K562 (cell line): ENCODE data around the gene TPM4. TPM values are rescaled to one million over a fixed set of nuclear protein-coding genes. Genes with fewer than 3 reads are reported as not detected.
A peak's percentile ranks its signal among the peaks of the same experiment; 100 is the strongest.

Experiments used
- E2F3 ChIP-seq: fragments of 250-450 bp; sonication (Bioruptor Pico); IDR thresholded peaks from 2 replicates; pipeline ENCODE4 v1.4.0; 2020; ENCODE audit warnings: mild to moderate bottlenecking
- FOSL1 ChIP-seq: fragments of 200-800 bp; sonication (Bioruptor generic); conservative IDR thresholded peaks from 2 replicates; pipeline ENCODE4 v1.6.1; 2016; ENCODE audit warnings: missing genetic modification characterization, missing compliant biosample characterization
- JUN ChIP-seq, 2 experiments: sonication (generic) in 1 of 2; formaldehyde crosslinking in 1 of 2; IDR thresholded peaks; 2 replicates each; pipeline versions ENCODE4 v1.6.1 to v1.8.0; 2012 to 2022; ENCODE audit warnings: borderline replicate concordance in 2 of 2, mild to moderate bottlenecking in 2 of 2, improper control_type of control experiment in 1 of 2, low read depth in 1 of 2, low read length in 1 of 2, missing genetic modification reagents in 1 of 2
- KDM2B ChIP-seq: fragments of 250-450 bp; sonication (Bioruptor Pico); IDR thresholded peaks from 2 replicates; pipeline ENCODE4 v1.8.0; 2021; ENCODE audit warnings: mild to moderate bottlenecking, moderate library complexity
- POLR2B ChIP-seq: fragments of 450-650 bp; IDR thresholded peaks from 2 replicates; pipeline ENCODE4 v1.6.1; 2018; ENCODE audit warnings: low read depth; ENCODE audit not compliant: partially characterized antibody
- SLC30A9 ChIP-seq: fragments of 250-450 bp; sonication (Bioruptor Pico); IDR thresholded peaks from 2 replicates; pipeline ENCODE4 v1.8.0; 2022; ENCODE audit warnings: mild to moderate bottlenecking, moderate library complexity
- SNRNP70 ChIP-seq: fragments of 200-400 bp; formaldehyde crosslinking; optimal IDR thresholded peaks from 2 replicates; pipeline ENCODE3; 2017; ENCODE audit warnings: low read depth, low read length
- SUPT5H ChIP-seq: fragments of 450-650 bp; IDR thresholded peaks from 2 replicates; pipeline ENCODE4 v1.6.1; 2016
- TAF7 ChIP-seq: fragments of 450-650 bp; IDR thresholded peaks from 2 replicates; pipeline ENCODE4 v1.6.1; 2016; ENCODE audit warnings: missing genetic modification characterization, missing compliant biosample characterization
- ZNF3 ChIP-seq: fragments of 250-450 bp; sonication (Bioruptor Pico); IDR thresholded peaks from 2 replicates; pipeline ENCODE4 v1.5.0; 2021; ENCODE audit warnings: mild to moderate bottlenecking, moderate library complexity
- ZNF347 ChIP-seq: fragments of 450-650 bp; formaldehyde crosslinking; IDR thresholded peaks from 2 replicates; pipeline ENCODE4 v1.4.0; 2020; ENCODE audit warnings: low read depth, mild to moderate bottlenecking, moderate library complexity
- ZNF592 ChIP-seq: fragments of 450-650 bp; IDR thresholded peaks from 2 replicates; pipeline ENCODE4 v1.6.1; 2017; ENCODE audit warnings: antibody characterized with exemption, mild to moderate bottlenecking
- polyA plus RNA-seq, 8 experiments: library from polyadenylated mRNA; depleted of rRNA in 4 of 8; stranded (reverse) in 5 of 8; unstranded in 3 of 8; fragments of >200 nt; fragmentation: Nextera tagmentation in 2 of 8; fragmentation: Illumina TruSeq in 1 of 8; extraction: Ambion mirVana in 2 of 8; extraction: Trizol in 1 of 8; gene quantifications; 2 replicates each; pipeline versions ENCODE4 v1.2.1 to v1.2.3, GENCODE V29; 2011 to 2014; ENCODE audit warnings: inconsistent platforms in 1 of 8, missing spikeins in 1 of 8
- total RNA-seq, 7 experiments: library from RNA; depleted of rRNA in 6 of 7; stranded (reverse); fragments of >200 nt in 6 of 7; fragmentation: Illumina TruSeq in 2 of 7; extraction: Trizol in 2 of 7; gene quantifications; 2 replicates each; pipeline versions ENCODE4 v1.2.1 to v1.2.3, GENCODE V29; 2011 to 2021; ENCODE audit warnings: low replicate concordance in 1 of 7
- TF ChIP-seq, protein P1 (sequence below): sonication (generic); formaldehyde crosslinking; IDR thresholded peaks from 2 replicates; pipeline ENCODE4 v1.8.0; 2022; ENCODE audit warnings: mild to moderate bottlenecking, missing genetic modification reagents
- TF ChIP-seq, protein P2 (sequence below), 3 experiments: fragments of 200-800 bp in 1 of 3; sonication (Bioruptor generic) in 1 of 3; sonication (generic) in 1 of 3; formaldehyde crosslinking in 1 of 3; IDR thresholded peaks; 2 replicates each; pipeline versions ENCODE4 v1.6.1 to v1.8.0; 2016 to 2022; ENCODE audit warnings: mild to moderate bottlenecking in 2 of 3, missing compliant biosample characterization in 2 of 3, missing genetic modification characterization in 2 of 3, missing genetic modification reagents in 1 of 3
- TF ChIP-seq, protein P3 (sequence below): fragments of 250-450 bp; sonication (Bioruptor Pico); IDR thresholded peaks from 2 replicates; pipeline ENCODE4 v1.4.0; 2020; ENCODE audit warnings: mild to moderate bottlenecking, moderate library complexity

TPM4 gene
- total and polyA plus RNA-seq, 9 of the 15 experiments (the other 6 are each of a cell fraction or from before 2014, with no cell fraction given), result 28.1 to 111 (median 77.4) TPM

GRCh38 chr19:16111909-16112752, 35.8 kb downstream of the TPM4 start (continued):
- TF ChIP-seq, protein P1, sequence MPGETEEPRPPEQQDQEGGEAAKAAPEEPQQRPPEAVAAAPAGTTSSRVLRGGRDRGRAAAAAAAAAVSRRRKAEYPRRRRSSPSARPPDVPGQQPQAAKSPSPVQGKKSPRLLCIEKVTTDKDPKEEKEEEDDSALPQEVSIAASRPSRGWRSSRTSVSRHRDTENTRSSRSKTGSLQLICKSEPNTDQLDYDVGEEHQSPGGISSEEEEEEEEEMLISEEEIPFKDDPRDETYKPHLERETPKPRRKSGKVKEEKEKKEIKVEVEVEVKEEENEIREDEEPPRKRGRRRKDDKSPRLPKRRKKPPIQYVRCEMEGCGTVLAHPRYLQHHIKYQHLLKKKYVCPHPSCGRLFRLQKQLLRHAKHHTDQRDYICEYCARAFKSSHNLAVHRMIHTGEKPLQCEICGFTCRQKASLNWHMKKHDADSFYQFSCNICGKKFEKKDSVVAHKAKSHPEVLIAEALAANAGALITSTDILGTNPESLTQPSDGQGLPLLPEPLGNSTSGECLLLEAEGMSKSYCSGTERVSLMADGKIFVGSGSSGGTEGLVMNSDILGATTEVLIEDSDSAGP (CRISPR knock-in tag), result no peak
- TF ChIP-seq POLR2B, result peak; percentile 59
- peak; percentile 92 for TF ChIP-seq TAF7 (tag)
- no peak for TF ChIP-seq ZNF592
- TF ChIP-seq SNRNP70, result no peak
- TF ChIP-seq E2F3 (CRISPR knock-in tag), result no peak
- peak; percentile 27; the same call in 1 of the 2 replicates for TF ChIP-seq FOSL1
- no peak for TF ChIP-seq KDM2B (CRISPR knock-in tag)
- no peak for TF ChIP-seq JUN (IDR thresholded peaks at IDR 0.05; ENCODE audit: borderline replicate concordance, low read depth, low read length)
- TF ChIP-seq JUN (CRISPR knock-in tag; IDR thresholded peaks at IDR 0.05; ENCODE audit: borderline replicate concordance), result no peak
- TF ChIP-seq ZNF3 (CRISPR knock-in tag), result no peak
- TF ChIP-seq, protein P2, sequence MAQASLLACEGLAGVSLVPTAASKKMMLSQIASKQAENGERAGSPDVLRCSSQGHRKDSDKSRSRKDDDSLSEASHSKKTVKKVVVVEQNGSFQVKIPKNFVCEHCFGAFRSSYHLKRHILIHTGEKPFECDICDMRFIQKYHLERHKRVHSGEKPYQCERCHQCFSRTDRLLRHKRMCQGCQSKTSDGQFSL (CRISPR knock-in tag; IDR thresholded peaks at IDR 0.05), result peak; percentile 95
- TF ChIP-seq, protein P2 (tag; IDR thresholded peaks at IDR 0.05), result peak in 1 of 2 experiments; percentile 77; a peak in 2 of 4 replicates
- TF ChIP-seq ZNF347, result no peak
- no peak for TF ChIP-seq SLC30A9
- TF ChIP-seq SUPT5H, result peak; percentile 63
- TF ChIP-seq, protein P3, sequence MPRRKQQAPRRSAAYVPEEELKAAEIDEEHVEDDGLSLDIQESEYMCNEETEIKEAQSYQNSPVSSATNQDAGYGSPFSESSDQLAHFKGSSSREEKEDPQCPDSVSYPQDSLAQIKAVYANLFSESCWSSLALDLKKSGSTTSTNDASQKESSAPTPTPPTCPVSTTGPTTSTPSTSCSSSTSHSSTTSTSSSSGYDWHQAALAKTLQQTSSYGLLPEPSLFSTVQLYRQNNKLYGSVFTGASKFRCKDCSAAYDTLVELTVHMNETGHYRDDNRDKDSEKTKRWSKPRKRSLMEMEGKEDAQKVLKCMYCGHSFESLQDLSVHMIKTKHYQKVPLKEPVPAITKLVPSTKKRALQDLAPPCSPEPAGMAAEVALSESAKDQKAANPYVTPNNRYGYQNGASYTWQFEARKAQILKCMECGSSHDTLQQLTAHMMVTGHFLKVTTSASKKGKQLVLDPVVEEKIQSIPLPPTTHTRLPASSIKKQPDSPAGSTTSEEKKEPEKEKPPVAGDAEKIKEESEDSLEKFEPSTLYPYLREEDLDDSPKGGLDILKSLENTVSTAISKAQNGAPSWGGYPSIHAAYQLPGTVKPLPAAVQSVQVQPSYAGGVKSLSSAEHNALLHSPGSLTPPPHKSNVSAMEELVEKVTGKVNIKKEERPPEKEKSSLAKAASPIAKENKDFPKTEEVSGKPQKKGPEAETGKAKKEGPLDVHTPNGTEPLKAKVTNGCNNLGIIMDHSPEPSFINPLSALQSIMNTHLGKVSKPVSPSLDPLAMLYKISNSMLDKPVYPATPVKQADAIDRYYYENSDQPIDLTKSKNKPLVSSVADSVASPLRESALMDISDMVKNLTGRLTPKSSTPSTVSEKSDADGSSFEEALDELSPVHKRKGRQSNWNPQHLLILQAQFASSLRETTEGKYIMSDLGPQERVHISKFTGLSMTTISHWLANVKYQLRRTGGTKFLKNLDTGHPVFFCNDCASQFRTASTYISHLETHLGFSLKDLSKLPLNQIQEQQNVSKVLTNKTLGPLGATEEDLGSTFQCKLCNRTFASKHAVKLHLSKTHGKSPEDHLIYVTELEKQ (CRISPR knock-in tag), result no peak
